Measurements from ENCODE around the gene MLLT1.

The MLLT1 gene

GRCh38 chr19:6297202-6297601, 17.4 kb upstream of the MLLT1 start:
- TF ChIP-seq POLR2AphosphoS5 (IDR thresholded peaks at IDR 0.05; ENCODE audit: low read depth, low read length) (no peak), SIN3A (IDR thresholded peaks at IDR 0.05; ENCODE audit: borderline replicate concordance, insufficient read depth, low read length) (no peak), TAF1 (IDR thresholded peaks at IDR 0.05; ENCODE audit: borderline replicate concordance, insufficient read depth, low read length) (no peak), FOXP2 (optimal IDR thresholded peaks at IDR 0.05; ENCODE audit: borderline replicate concordance, extremely low read depth, extremely low read length, insufficient read depth) (no peak), REST (IDR thresholded peaks at IDR 0.05; ENCODE audit: insufficient read depth in 1 of 2, low read depth in 2 of 2, low read length in 2 of 2) (no peak)

GRCh38 chr19:6292006-6292405, 12.2 kb upstream of the MLLT1 start:
- TF ChIP-seq POLR2AphosphoS5 (IDR thresholded peaks at IDR 0.05; ENCODE audit: low read depth, low read length) (no peak), TAF1 (IDR thresholded peaks at IDR 0.05; ENCODE audit: borderline replicate concordance, insufficient read depth, low read length) (no peak), FOXP2 (optimal IDR thresholded peaks at IDR 0.05; ENCODE audit: borderline replicate concordance, extremely low read depth, extremely low read length, insufficient read depth) (no peak), SIN3A (IDR thresholded peaks at IDR 0.05; ENCODE audit: borderline replicate concordance, insufficient read depth, low read length) (no peak), REST (IDR thresholded peaks at IDR 0.05; ENCODE audit: insufficient read depth in 1 of 2, low read depth in 2 of 2, low read length in 2 of 2) (no peak)

GRCh38 chr19:6288737-6289136, 9.0 kb upstream of the MLLT1 start:
- TF ChIP-seq TAF1 (IDR thresholded peaks at IDR 0.05; ENCODE audit: borderline replicate concordance, insufficient read depth, low read length) (no peak), REST (IDR thresholded peaks at IDR 0.05; ENCODE audit: insufficient read depth in 1 of 2, low read depth in 2 of 2, low read length in 2 of 2) (no peak), SIN3A (IDR thresholded peaks at IDR 0.05; ENCODE audit: borderline replicate concordance, insufficient read depth, low read length) (no peak), POLR2AphosphoS5 (IDR thresholded peaks at IDR 0.05; ENCODE audit: low read depth, low read length) (no peak), FOXP2 (optimal IDR thresholded peaks at IDR 0.05; ENCODE audit: borderline replicate concordance, extremely low read depth, extremely low read length, insufficient read depth) (no peak)

- no peak for TF ChIP-seq FOXP2 (optimal IDR thresholded peaks at IDR 0.05; ENCODE audit: borderline replicate concordance, extremely low read depth, extremely low read length, insufficient read depth)
- TF ChIP-seq REST (IDR thresholded peaks at IDR 0.05; ENCODE audit: insufficient read depth in 1 of 2, low read depth in 2 of 2, low read length in 2 of 2), result no peak
- TF ChIP-seq POLR2AphosphoS5 (IDR thresholded peaks at IDR 0.05; ENCODE audit: low read depth, low read length), result no peak
- TF ChIP-seq TAF1 (IDR thresholded peaks at IDR 0.05; ENCODE audit: borderline replicate concordance, insufficient read depth, low read length), result no peak
- TF ChIP-seq SIN3A (IDR thresholded peaks at IDR 0.05; ENCODE audit: borderline replicate concordance, insufficient read depth, low read length), result no peak
Measured at GRCh38 chr19:6287269-6287885, 7.6 kb upstream of the MLLT1 start.
